Natural killer cell treated with Interleukin-12 subunit alpha and Interleukin-12 subunit beta and Interleukin-15 and Interleukin-18, amount 100 ng/mL, for 72 hours (primary cell): ENCODE results near the gene VPS11. TPM values are rescaled to one million over a fixed set of nuclear protein-coding genes. Genes with fewer than 3 reads are reported as not detected.

Source experiments
- ATAC-seq, 2 donors: fragments of 150-1000 bp; cut with Tn5 transposase in 1 of 2; sonication (Bioruptor Pico), chemical (Tn5 transposase) in 1 of 2; 2 replicates each; pipeline ENCODE4 v1.10.0; 2021
- DNase-seq: peaks from one replicate; pipeline ENCODE4 v3.0.0; 2022; ENCODE audit warnings: low spot score
- H3K27ac Mint-ChIP-seq, 2 donors: 1 replicate in 1 of 2; 2 replicates in 1 of 2; pipeline ENCODE4 v1.8.0; 2022; ENCODE audit warnings: mixed read lengths in 2 of 2, mild to moderate bottlenecking in 1 of 2, moderate library complexity in 1 of 2
- H3K27me3 Mint-ChIP-seq, 2 donors: 1 replicate in 1 of 2; 2 replicates in 1 of 2; pipeline ENCODE4 v1.8.0; 2022; ENCODE audit warnings: mixed read lengths in 2 of 2
- H3K36me3 Mint-ChIP-seq: one replicate; pipeline ENCODE4 v1.8.0; 2022; ENCODE audit warnings: mixed read lengths
- H3K4me1 Mint-ChIP-seq, 2 donors: 1 replicate in 1 of 2; 2 replicates in 1 of 2; pipeline ENCODE4 v1.8.0; 2022; ENCODE audit warnings: low read depth in 2 of 2, mixed read lengths in 2 of 2, mild to moderate bottlenecking in 1 of 2
- H3K4me3 Mint-ChIP-seq: one replicate; pipeline ENCODE4 v1.8.0; 2022; ENCODE audit warnings: mixed read lengths
- H3K9me3 Mint-ChIP-seq: 2 replicates; pipeline ENCODE4 v1.8.0; 2022; ENCODE audit warnings: mixed read lengths
- total RNA-seq, 2 donors: library from RNA; stranded (reverse); gene quantifications; one replicate each; pipeline ENCODE4 v1.2.3, GENCODE V29; 2022

The VPS11 gene
- total RNA-seq, 2 donors from 2014 or later, result 34.7 to 42.0 TPM

DNA sequence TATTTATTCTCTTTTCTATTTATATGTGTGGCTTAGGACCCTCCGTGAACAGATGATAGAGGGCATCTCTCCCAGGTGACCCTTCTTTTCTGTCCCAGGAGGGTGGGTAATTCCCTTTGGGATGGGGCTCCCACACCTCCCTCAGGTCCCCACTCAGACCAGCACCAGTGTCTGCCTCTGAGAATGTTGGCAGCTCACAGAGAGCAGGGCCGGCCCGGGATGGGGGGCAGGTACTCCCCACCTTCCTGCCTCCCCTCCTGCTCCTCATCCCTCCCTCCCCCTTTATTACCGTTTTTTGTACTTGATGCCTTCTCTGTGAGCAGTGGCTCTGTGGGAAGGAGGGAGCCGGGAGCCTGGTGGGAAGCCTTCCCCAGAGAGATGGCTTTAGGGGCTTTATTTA is 49.0 kb downstream of the VPS11 start:
- Mint-ChIP-seq H3K27ac (peak overlapping the region in 1 of 2 donors; percentile 5), H3K4me1 (peaks cover 18 to 21% of the 10 kb centered on the region in 2 donors), H3K4me3 (no peak overlapping the region), H3K36me3 (peaks cover 12% of the 10 kb centered on the region), H3K27me3 (no peaks in the 10 kb centered on the region), H3K9me3 (no peaks in the 10 kb centered on the region)
- no peak for ATAC-seq
- DNase-seq, result no peak

- Mint-ChIP-seq H3K36me3 (peaks cover 7% of the 10 kb centered on the region), H3K4me1 (peaks cover 19 to 26% of the 10 kb centered on the region in 2 donors), H3K9me3 (no peaks in the 10 kb centered on the region), H3K27ac (peak overlapping the region in 1 of 2 donors; percentile 5), H3K27me3 (no peaks in the 10 kb centered on the region), H3K4me3 (no peak overlapping the region)
- ATAC-seq (no peak), DNase-seq (no peak)
These were observed 49.5 kb downstream of the VPS11 start for GRCh38 chr11:119117004-119117706.

DNA sequence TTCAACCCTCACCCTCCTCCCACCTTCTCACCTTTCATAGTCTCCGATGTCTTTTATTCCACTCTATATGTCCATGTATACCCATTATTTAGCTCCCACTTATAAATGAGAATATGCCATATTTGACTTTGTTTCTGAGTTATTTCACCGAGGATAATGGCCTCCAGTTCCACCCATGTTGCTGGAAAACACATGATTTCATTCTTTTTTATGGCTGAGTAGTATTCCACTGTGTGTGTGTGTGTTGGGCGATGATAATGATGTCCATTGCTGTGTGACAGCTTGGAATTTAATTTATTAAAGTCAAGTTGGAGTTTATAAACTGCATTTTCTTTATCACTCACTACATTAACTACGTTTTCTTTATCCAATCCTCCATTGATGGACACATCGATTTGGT is 50.6 kb downstream of the VPS11 start:
- ATAC-seq (no peak), DNase-seq (no peak)
- Mint-ChIP-seq H3K4me3 (no peak overlapping the region), H3K36me3 (peaks cover 7% of the 10 kb centered on the region), H3K4me1 (peaks cover 24 to 37% of the 10 kb centered on the region in 2 donors), H3K27ac (no peak overlapping the region), H3K9me3 (no peaks in the 10 kb centered on the region), H3K27me3 (no peaks in the 10 kb centered on the region)

DNA sequence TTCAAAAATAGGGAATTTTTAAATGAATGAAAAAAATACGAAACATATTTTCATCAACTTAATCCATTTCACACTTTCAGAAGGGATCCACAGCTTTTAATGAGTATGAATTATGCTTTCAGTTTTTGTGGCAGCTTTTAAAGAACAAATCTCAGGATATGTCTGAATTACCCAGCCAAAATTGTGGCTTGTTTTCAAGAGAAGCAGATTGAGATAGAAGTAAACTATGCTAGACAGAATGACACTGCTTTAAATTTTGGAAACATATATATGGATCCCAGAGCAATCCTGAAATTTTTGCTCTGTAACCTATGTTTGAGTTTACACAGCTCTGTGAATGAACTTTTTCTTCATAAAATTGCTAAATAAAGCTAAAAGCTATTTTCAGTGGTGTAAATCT is 51.3 kb downstream of the VPS11 start:
- Mint-ChIP-seq H3K4me3 (no peak overlapping the region), H3K36me3 (peaks cover 7% of the 10 kb centered on the region), H3K27me3 (no peaks in the 10 kb centered on the region), H3K27ac (no peak overlapping the region), H3K9me3 (no peaks in the 10 kb centered on the region), H3K4me1 (peaks cover 24 to 38% of the 10 kb centered on the region in 2 donors)
- ATAC-seq (no peak), DNase-seq (no peak)

DNA sequence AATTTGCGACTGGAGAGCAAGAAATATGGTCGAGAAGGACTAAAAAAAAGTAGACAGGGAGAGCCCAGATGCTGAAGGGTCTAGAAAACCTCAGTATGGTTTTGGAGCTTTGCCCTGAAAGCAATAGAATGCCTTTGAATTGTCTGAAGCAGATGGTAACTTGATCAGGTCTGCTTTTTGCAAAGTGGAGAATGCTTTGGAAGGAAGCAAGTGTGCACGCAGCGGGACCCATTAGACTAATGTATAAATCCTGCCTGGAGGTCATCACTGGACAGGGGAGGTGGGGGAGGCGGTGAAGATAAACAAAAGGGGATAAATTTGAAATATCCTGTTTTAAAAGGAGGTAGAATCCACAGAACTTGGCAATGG is 53.0 kb downstream of the VPS11 start:
- ATAC-seq, result no peak
- H3K27me3 Mint-ChIP-seq, result no peaks in the 10 kb centered on the region
- no peak for DNase-seq

DNA sequence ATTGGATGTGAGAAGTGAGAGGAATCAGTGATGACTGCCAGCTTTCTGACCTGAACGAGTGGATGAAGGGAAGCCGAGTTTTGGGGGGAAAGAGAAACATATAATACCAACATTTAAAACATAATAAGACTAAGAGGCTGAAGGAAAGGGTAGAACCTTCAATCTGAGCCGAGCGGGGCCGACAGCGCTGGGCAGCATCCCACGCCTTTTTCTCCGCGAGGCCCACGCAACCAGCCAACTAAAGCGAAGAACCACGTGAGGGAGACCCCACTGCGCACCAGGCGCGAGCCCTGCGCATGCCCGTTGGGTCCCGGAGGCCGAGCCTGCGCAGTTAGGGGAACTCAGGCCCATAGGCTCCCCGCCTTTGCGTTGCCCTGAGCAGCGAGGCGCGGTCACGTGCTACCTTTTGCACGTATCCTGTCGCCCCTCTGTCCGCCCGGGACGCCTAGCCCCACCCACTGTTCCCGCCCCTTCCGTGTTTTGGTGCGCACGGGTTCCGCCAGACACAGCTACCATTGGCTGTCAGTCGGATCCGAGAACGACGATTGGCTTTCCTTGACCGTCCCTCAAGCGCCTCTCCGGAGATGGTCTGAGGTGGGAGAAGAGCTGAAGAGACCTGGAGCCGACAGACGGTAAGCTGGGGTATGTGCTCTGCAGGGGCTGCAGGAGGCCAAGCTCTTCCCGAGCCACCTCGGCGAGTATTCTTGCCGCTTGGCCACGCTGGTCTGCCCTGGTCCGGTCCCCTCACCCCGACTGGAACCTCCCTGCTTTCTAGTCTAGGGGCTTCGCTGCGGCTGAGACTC is 53.6 kb downstream of the VPS11 start, which contains the start of gene HINFP:
TSS of gene HINFP (plus strand) at position 573 of the 803 bp plus-strand sequence. CDS start 5,365 bp downstream, outside the sequence.
- peak; percentile 100 for DNase-seq
- H3K27ac Mint-ChIP-seq, result peak within 1 kb of the TSS; percentile 74 to 90
- peak; percentile 99 for ATAC-seq
- no peaks in the 10 kb centered on the region for H3K9me3 Mint-ChIP-seq
- peaks cover 18 to 32% of the 10 kb centered on the region in 2 donors for H3K4me1 Mint-ChIP-seq
- no peaks in the 10 kb centered on the region for H3K27me3 Mint-ChIP-seq
- H3K36me3 Mint-ChIP-seq, result no peaks in the 10 kb centered on the region
- peak within 1 kb of the TSS; percentile 98 for H3K4me3 Mint-ChIP-seq

More for the DNA sequence above, 53.0 kb downstream of the VPS11 start:
- H3K4me1 Mint-ChIP-seq, result peaks cover 21 to 32% of the 10 kb centered on the region in 2 donors
- H3K36me3 Mint-ChIP-seq, result peaks cover under 1% of the 10 kb centered on the region
- H3K4me3 Mint-ChIP-seq, result peak overlapping the region; percentile 98
- H3K9me3 Mint-ChIP-seq, result no peaks in the 10 kb centered on the region
- H3K27ac Mint-ChIP-seq, result peak overlapping the region; percentile 74 to 90

DNA sequence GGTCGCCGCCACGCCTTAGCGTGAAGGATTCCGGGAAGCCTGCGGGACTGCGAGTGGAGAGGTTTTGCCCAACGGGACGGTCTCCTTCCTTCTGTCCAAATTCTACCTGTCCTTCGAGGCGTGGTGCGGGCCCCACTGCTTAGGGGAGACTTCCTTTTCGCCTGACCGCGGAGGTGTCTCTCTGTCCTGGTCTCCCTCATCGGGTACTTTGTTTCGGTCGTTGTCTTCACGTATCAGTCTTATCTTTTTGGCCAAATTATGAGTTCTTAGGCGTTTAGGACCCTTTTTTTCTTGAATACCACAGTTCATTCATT is 54.1 kb downstream of the VPS11 start:
- Mint-ChIP-seq H3K36me3 (no peaks in the 10 kb centered on the region), H3K4me1 (peaks cover 20 to 32% of the 10 kb centered on the region in 2 donors), H3K4me3 (peak overlapping the region; percentile 98), H3K27ac (peak overlapping the region; percentile 74 to 90), H3K27me3 (no peaks in the 10 kb centered on the region), H3K9me3 (no peaks in the 10 kb centered on the region)
- DNase-seq (no peak), ATAC-seq (peak in 1 of 2 donors; percentile 29)

DNA sequence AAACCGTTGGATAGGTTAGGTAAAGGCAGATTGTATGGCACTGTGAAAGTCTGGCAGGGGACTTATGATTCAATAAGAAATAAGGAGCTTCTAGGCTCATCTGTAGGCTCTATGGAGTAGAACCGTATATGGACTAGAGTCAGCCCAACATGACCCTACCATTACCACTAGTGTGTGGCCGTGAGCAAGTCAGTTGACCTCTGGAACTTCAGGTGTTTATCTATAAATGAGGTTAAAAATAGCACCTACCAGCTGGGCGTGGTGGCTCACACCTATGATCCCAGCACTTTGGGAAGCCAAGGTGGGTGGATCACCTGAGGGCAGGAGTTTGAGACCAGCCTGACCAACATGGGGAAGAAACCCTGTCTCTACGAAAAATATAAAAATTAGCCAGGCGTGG is 58.2 kb downstream of the VPS11 start:
- H3K27me3 Mint-ChIP-seq, result no peaks in the 10 kb centered on the region
- DNase-seq (no peak), ATAC-seq (no peak)
- H3K4me3 Mint-ChIP-seq, result no peak overlapping the region
- H3K27ac Mint-ChIP-seq, result no peak overlapping the region
- H3K9me3 Mint-ChIP-seq, result no peaks in the 10 kb centered on the region
- no peaks in the 10 kb centered on the region for H3K36me3 Mint-ChIP-seq
- peaks cover 15 to 23% of the 10 kb centered on the region in 2 donors for H3K4me1 Mint-ChIP-seq

DNA sequence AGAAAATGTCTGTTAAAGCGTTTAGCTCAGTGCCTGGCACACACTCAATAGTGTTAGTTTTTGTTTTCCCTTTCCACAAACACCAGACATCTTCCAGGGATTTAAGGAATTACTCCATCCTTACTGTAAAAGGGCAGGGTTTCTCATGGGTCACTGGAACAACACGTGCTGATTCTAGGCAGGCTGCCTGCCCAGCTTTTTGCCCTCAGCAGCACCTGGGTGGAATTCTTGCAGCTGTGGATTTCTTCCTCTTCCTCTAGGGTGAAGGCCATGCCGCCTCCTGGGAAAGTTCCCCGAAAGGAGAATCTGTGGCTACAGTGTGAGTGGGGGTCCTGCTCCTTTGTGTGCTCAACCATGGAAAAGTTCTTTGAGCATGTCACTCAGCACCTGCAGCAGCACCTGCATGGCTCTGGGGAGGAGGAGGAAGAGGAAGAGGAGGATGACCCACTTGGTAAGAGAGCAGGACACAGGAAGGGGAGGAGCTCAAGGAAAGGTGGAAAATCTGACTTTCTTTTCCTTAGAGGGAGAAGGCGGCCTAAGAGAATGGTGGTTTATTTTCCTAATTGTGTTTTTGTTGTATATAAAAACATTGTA is 59.2 kb downstream of the VPS11 start:
- H3K27ac Mint-ChIP-seq, result peak overlapping the region in 1 of 2 donors; percentile 69
- ATAC-seq (no peak), DNase-seq (no peak)
- H3K4me1 Mint-ChIP-seq, result peaks cover 15 to 16% of the 10 kb centered on the region in 2 donors
- no peaks in the 10 kb centered on the region for H3K9me3 Mint-ChIP-seq
- H3K4me3 Mint-ChIP-seq, result no peak overlapping the region
- H3K27me3 Mint-ChIP-seq, result no peaks in the 10 kb centered on the region
- H3K36me3 Mint-ChIP-seq, result no peaks in the 10 kb centered on the region

DNA sequence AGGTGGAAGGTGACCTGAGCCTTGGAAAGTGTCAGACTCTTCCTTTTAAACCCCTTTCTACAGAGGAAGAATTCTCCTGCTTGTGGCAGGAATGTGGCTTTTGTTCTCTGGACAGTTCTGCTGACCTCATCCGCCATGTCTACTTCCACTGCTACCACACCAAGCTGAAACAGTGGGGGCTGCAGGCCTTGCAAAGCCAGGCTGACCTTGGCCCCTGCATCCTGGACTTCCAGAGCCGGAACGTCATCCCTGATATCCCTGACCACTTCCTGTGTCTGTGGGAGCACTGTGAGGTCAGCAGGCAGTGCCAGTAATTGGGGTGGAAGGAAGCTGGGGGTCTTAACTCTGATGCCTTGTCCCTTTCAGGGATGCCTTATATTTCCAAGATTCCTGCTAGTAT is 63.0 kb downstream of the VPS11 start:
- no peaks in the 10 kb centered on the region for H3K27me3 Mint-ChIP-seq
- H3K4me3 Mint-ChIP-seq, result no peak overlapping the region
- no peak overlapping the region for H3K27ac Mint-ChIP-seq
- no peak for ATAC-seq
- H3K36me3 Mint-ChIP-seq, result peaks cover 12% of the 10 kb centered on the region
- H3K4me1 Mint-ChIP-seq, result peaks cover 0 to 6% of the 10 kb centered on the region in 2 donors
- no peak for DNase-seq
- no peaks in the 10 kb centered on the region for H3K9me3 Mint-ChIP-seq

Other genes with a start within 250 kb of the VPS11 start
- 1 to 10 TPM; 3.1 to 6.3 TPM for gene CXCR5, start 183.9 kb upstream of the VPS11 start, total RNA-seq
- gene BCL9L, start 141.9 kb upstream of the VPS11 start, total RNA-seq, result 10 to 100 TPM; 33.5 to 62.2 TPM
- 1 to 10 TPM in 1 of 2 donors, under 1 TPM in 1; 0.64 to 1.1 TPM for gene UPK2, start 111.5 kb upstream of the VPS11 start, total RNA-seq
- gene FOXR1, start 96.1 kb upstream of the VPS11 start, total RNA-seq, result not detected
- 10 to 100 TPM; 53.4 to 97.8 TPM for gene CENATAC, start 69.7 kb upstream of the VPS11 start, total RNA-seq
- gene RPS25, start 49.5 kb upstream of the VPS11 start, total RNA-seq, result 100 to 1,000 TPM; 711 to 875 TPM
- gene TRAPPC4, start 49.1 kb upstream of the VPS11 start, total RNA-seq, result 10 to 100 TPM; 76.3 to 82.3 TPM
- gene SLC37A4, start 36.9 kb upstream of the VPS11 start, total RNA-seq, result 10 to 100 TPM; 20.3 to 32.6 TPM
- gene HYOU1, start 10.6 kb upstream of the VPS11 start, total RNA-seq, result 100 to 1,000 TPM; 259 to 333 TPM
- gene HMBS, start 17.1 kb downstream of the VPS11 start, total RNA-seq, result 10 to 100 TPM; 18.0 to 53.9 TPM
- 10 to 100 TPM; 51.9 to 96.2 TPM for gene DPAGT1, start 34.0 kb downstream of the VPS11 start, total RNA-seq
- 10 to 100 TPM; 37.9 to 58.4 TPM for gene C2CD2L, start 39.5 kb downstream of the VPS11 start, total RNA-seq
- gene HINFP, start 53.8 kb downstream of the VPS11 start, total RNA-seq, result 10 to 100 TPM; 33.4 to 49.5 TPM
- gene ABCG4, start 81.2 kb downstream of the VPS11 start, total RNA-seq, result not detected
- gene NLRX1, start 100.9 kb downstream of the VPS11 start, total RNA-seq, result 10 to 100 TPM; 13.0 to 14.1 TPM
- gene NHERF4, start 117.7 kb downstream of the VPS11 start, total RNA-seq, result under 1 TPM in 1 of 2 donors, not detected in 1; 0.64 TPM
- gene CBL, start 138.5 kb downstream of the VPS11 start, total RNA-seq, result 10 to 100 TPM; 29.1 to 50.5 TPM
- gene MCAM, start 249.3 kb downstream of the VPS11 start, total RNA-seq, result 1 to 10 TPM in 1 of 2 donors, under 1 TPM in 1; 0.74 to 1.7 TPM